HCT116 (cell line): ENCODE data around the gene HPS5. TPM values are rescaled to one million over a fixed set of nuclear protein-coding genes. Genes with fewer than 3 reads are reported as not detected.

Source experiments
- ATAC-seq: fragments of 200-7000 bp; cut with Tn5 transposase; 2 replicates; pipeline ENCODE4 v1.9.1; 2020; ENCODE audit warnings: mild to moderate bottlenecking, moderate library complexity
- BruUV-seq: library from RNA; stranded (reverse); fragments of 400-500 nt; replicated peaks from 2 replicates; lab custom pipeline; 2021; lab: Mats Ljungman, UMichigan
- CTCF ChIA-PET: fragments of 300-600 bp; sonication (Branson Sonifier 250); formaldehyde crosslinking; loops from one replicate; lab custom pipeline; 2021; ENCODE audit warnings: antibody characterized with exemption; lab: Charles Lee
- POLR2A ChIA-PET: fragments of 300-600, 350-600 bp; sonication (Branson Sonifier 250); formaldehyde crosslinking; loops from one replicate; lab custom pipeline; 2021; ENCODE audit warnings: antibody characterized with exemption; lab: Charles Lee
- RAD21 ChIA-PET, 2 experiments: fragments of 300-600 bp; sonication (Branson Sonifier 250); formaldehyde crosslinking; loops; one replicate each; lab custom pipeline; 2023; ENCODE audit warnings: low total read pairs in 2 of 2; ENCODE audit not compliant: uncharacterized antibody in 2 of 2, unreplicated experiment in 2 of 2, low non-redundant PET in 1 of 2; lab: Charles Lee
- DNase-seq: peaks from one replicate; pipeline ENCODE4 v3.0.0-alpha.2; 2010; ENCODE audit warnings: low read depth, low spot score
- H2AFZ ChIP-seq: fragments of 200-600 bp; shearing (Covaris generic), sonication (generic); 2 replicates; pipeline ENCODE4 v1.6.1; 2017; ENCODE audit warnings: low read depth, mixed run types, mixed read lengths, antibody characterized with exemption, low read length; ENCODE audit not compliant: poor library complexity, severe bottlenecking
- H3K27ac ChIP-seq: 2 replicates; pipeline ENCODE4 v1.5.1; 2012; ENCODE audit warnings: low read depth, low read length
- H3K27me3 ChIP-seq: fragments of 200-600 bp; sonication (generic); 2 replicates; pipeline ENCODE4 v1.6.1; 2016; ENCODE audit warnings: mixed run types, low read length, mixed read lengths; ENCODE audit not compliant: insufficient read depth
- H3K36me3 ChIP-seq, 2 experiments: fragments of 200-500 bp in 1 of 2; fragments of 200-600 bp in 1 of 2; sonication (Bioruptor generic) in 1 of 2; sonication (generic) in 1 of 2; 2 replicates each; pipeline versions ENCODE4 v1.5.1 to v1.6.1; 2014 to 2016; ENCODE audit warnings: low read length in 2 of 2, inconsistent platforms in 1 of 2, mixed read lengths in 1 of 2, mixed run types in 1 of 2; ENCODE audit not compliant: insufficient read depth in 2 of 2, control insufficient read depth in 1 of 2
- H3K4me1 ChIP-seq, 2 experiments: fragments of 200-600 bp in 1 of 2; sonication (generic) in 1 of 2; 2 replicates each; pipeline versions ENCODE4 v1.5.1 to v1.6.1; 2012 to 2017; ENCODE audit warnings: low read length in 2 of 2, inconsistent platforms in 1 of 2, mild to moderate bottlenecking in 1 of 2, mixed read lengths in 1 of 2, mixed run types in 1 of 2, moderate library complexity in 1 of 2; ENCODE audit not compliant: insufficient read depth in 2 of 2, control insufficient read depth in 1 of 2
- H3K4me2 ChIP-seq: fragments of 200-600 bp; sonication (generic); 2 replicates; pipeline ENCODE4 v1.6.1; 2017; ENCODE audit warnings: mixed run types, low read length, mixed read lengths
- H3K4me3 ChIP-seq, 2 experiments: fragments of 200-600 bp in 1 of 2; sonication (generic) in 1 of 2; replicated peaks in 1 of 2; 2 replicates each; pipeline ENCODE4 v1.5.1; 2011 to 2016; ENCODE audit warnings: low read length in 2 of 2, control low read depth in 1 of 2, low read depth in 1 of 2, mild to moderate bottlenecking in 1 of 2, mixed read lengths in 1 of 2, mixed run types in 1 of 2
- H3K79me2 ChIP-seq: fragments of 200-600 bp; sonication (generic); 2 replicates; pipeline ENCODE4 v1.6.1; 2017; ENCODE audit warnings: mild to moderate bottlenecking, mixed run types, low read length, moderate library complexity, mixed read lengths; ENCODE audit not compliant: insufficient read depth
- H3K9ac ChIP-seq: fragments of 200-600 bp; sonication (generic); 2 replicates; pipeline ENCODE4 v1.6.1; 2016; ENCODE audit warnings: low read length, mixed read lengths
- H3K9me2 ChIP-seq: fragments of 200-600 bp; sonication (generic), shearing (Covaris generic); 2 replicates; pipeline ENCODE4 v1.6.1; 2017; ENCODE audit warnings: mixed run types, mild to moderate bottlenecking, moderate library complexity; ENCODE audit not compliant: insufficient read depth
- H3K9me3 ChIP-seq, 2 experiments: fragments of 200-500 bp in 1 of 2; fragments of 200-600 bp in 1 of 2; sonication (Bioruptor generic) in 1 of 2; sonication (generic) in 1 of 2; 2 replicates each; pipeline ENCODE4 v1.6.1; 2014 to 2017; ENCODE audit warnings: low read length in 2 of 2, mixed read lengths in 2 of 2, inconsistent platforms in 1 of 2, low read depth in 1 of 2, mild to moderate bottlenecking in 1 of 2, mixed run types in 1 of 2, moderate library complexity in 1 of 2; ENCODE audit not compliant: control insufficient read depth in 1 of 2, insufficient read depth in 1 of 2
- H4K20me1 ChIP-seq: fragments of 200-600 bp; sonication (generic), shearing (Covaris generic); 2 replicates; pipeline ENCODE4 v1.6.1; 2017; ENCODE audit warnings: mixed run types, mild to moderate bottlenecking, moderate library complexity; ENCODE audit not compliant: insufficient read depth
- CEBPB ChIP-seq: IDR thresholded peaks from 2 replicates; pipeline ENCODE4 v1.6.1; 2012; ENCODE audit warnings: low read depth
- EGR1 ChIP-seq: IDR thresholded peaks from 2 replicates; pipeline ENCODE4 v1.6.1; 2012; ENCODE audit warnings: low read depth
- ELF1 ChIP-seq: IDR thresholded peaks from 2 replicates; pipeline ENCODE4 v1.6.1; 2012; ENCODE audit warnings: low read depth, borderline replicate concordance
- JUND ChIP-seq: IDR thresholded peaks from 2 replicates; pipeline ENCODE4 v1.6.1; 2012
- POLR2A ChIP-seq: IDR thresholded peaks from 2 replicates; pipeline ENCODE4 v1.7.0; 2011; ENCODE audit warnings: borderline replicate concordance; ENCODE audit not compliant: insufficient read depth, insufficient read length; ENCODE audit errors: extremely low read depth
- RAD21 ChIP-seq: IDR thresholded peaks from 2 replicates; pipeline ENCODE4 v1.6.1; 2012; ENCODE audit warnings: low read depth, mild to moderate bottlenecking
- SIN3A ChIP-seq: IDR thresholded peaks from 2 replicates; pipeline ENCODE4 v1.6.1; 2012; ENCODE audit warnings: low read depth
- SRF ChIP-seq: IDR thresholded peaks from 2 replicates; pipeline ENCODE4 v1.6.1; 2012; ENCODE audit warnings: low read depth
- YY1 ChIP-seq: IDR thresholded peaks from 2 replicates; pipeline ENCODE4 v1.6.1; 2011; ENCODE audit warnings: low read length, low read depth, moderate library complexity, mild to moderate bottlenecking; ENCODE audit not compliant: insufficient replicate concordance; ENCODE audit errors: extremely low read depth
- ZNF274 ChIP-seq: fragments of 200-500 bp; sonication (Bioruptor generic); IDR thresholded peaks from 2 replicates; pipeline ENCODE4 v1.6.1; 2014; ENCODE audit warnings: mild to moderate bottlenecking, low read depth, low read length, inconsistent platforms
- intact Hi-C: fragments of 100-400 bp; cut with micrococcal nuclease; formaldehyde crosslinking; loops from 2 replicates; pipeline ENCODE4 v1.10.0; 2022
- total RNA-seq: library from RNA; stranded (reverse); gene quantifications from one replicate; pipeline ENCODE4 v1.2.1, GENCODE V29; 2021; ENCODE audit not compliant: unreplicated experiment
- TF ChIP-seq, protein P1 (sequence below): IDR thresholded peaks from 2 replicates; pipeline ENCODE4 v1.6.1; 2011; ENCODE audit warnings: mild to moderate bottlenecking, low read length, moderate library complexity; ENCODE audit not compliant: insufficient replicate concordance; ENCODE audit errors: extremely low read depth

The HPS5 gene
- total RNA-seq, 1 experiment from 2014 or later, result 19.6 TPM

DNA sequence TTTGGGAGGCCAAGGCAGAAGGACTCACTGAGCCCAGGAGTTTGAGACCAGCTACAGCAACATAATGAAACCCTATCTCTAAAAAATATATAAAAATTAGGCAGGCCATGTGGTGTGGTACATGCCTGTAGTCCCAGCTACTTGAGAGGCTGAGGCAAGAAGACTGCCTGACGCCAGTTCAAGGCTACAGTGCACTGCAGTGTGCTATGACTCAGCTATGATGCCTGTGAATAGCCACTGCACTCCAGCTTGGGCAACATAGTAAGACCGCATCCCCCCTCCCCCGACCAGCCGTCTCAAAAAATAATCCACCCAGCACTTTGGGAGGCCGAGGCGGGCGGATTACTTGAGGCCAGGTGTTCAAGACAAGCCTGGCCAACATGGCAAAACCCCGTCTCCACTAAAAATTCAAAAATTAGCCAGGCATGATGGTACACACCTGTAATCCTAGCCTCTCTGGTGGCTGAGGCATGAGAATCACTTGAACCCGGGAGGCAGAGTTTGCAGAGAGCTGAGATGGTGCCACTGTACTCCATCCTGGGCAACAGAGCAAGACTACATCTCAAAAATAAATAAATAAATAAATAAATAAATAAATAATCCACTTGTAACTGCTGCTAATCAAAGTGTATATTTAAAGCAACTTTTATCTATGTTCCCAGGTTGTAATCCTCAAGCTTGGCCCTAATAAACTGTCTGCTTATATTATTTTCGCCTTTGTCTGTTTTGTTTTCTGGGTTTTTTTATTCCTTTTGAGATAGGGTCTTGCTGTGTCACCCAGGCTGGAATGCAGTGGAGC lies 7.8 kb downstream of the HPS5 start:
- no peak overlapping the region for H3K27ac ChIP-seq
- DNase-seq, result no peak
- H3K9me2 ChIP-seq, result no peaks in the 10 kb centered on the region
- ATAC-seq, result peak; percentile 63
- BruUV-seq, result no TSS peak
- ChIA-PET POLR2A (no interaction called here), CTCF (interaction anchor here (1.9 kb wide), 1 partner anchor 70 kb away, joined by 4 read pairs; no protein-coding TSS in a partner anchor), RAD21 (no interaction called here)
- H3K9ac ChIP-seq, result no peak overlapping the region
- no peak overlapping the region for H3K4me3 ChIP-seq
- peaks cover 0 to 8% of the 10 kb centered on the region in 2 experiments; a peak in 1 of 4 replicates for H3K4me1 ChIP-seq
- H2AFZ ChIP-seq, result no peak overlapping the region
- H3K36me3 ChIP-seq, result peaks cover 13 to 17% of the 10 kb centered on the region in 2 experiments; a peak in 3 of 4 replicates
- no peaks in the 10 kb centered on the region for H3K9me3 ChIP-seq
- no peak for TF ChIP-seq YY1
- no peak for TF ChIP-seq RAD21
- no peak for TF ChIP-seq JUND
- no peak for TF ChIP-seq ZNF274
- TF ChIP-seq SRF, result no peak
- no peak for TF ChIP-seq POLR2A
- no peak for TF ChIP-seq SIN3A
- TF ChIP-seq, protein P1, sequence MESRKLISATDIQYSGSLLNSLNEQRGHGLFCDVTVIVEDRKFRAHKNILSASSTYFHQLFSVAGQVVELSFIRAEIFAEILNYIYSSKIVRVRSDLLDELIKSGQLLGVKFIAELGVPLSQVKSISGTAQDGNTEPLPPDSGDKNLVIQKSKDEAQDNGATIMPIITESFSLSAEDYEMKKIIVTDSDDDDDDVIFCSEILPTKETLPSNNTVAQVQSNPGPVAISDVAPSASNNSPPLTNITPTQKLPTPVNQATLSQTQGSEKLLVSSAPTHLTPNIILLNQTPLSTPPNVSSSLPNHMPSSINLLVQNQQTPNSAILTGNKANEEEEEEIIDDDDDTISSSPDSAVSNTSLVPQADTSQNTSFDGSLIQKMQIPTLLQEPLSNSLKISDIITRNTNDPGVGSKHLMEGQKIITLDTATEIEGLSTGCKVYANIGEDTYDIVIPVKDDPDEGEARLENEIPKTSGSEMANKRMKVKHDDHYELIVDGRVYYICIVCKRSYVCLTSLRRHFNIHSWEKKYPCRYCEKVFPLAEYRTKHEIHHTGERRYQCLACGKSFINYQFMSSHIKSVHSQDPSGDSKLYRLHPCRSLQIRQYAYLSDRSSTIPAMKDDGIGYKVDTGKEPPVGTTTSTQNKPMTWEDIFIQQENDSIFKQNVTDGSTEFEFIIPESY, result no peak
- TF ChIP-seq ELF1, result no peak
- TF ChIP-seq EGR1, result no peak
- TF ChIP-seq CEBPB, result no peak
- TF ChIP-seq, all 23 proteins: peak for 0
- no peaks in the 10 kb centered on the region for H3K27me3 ChIP-seq
- H4K20me1 ChIP-seq, result no peaks in the 10 kb centered on the region
- H3K4me2 ChIP-seq, result 0 out of 2 replicates have a peak overlapping the region, but pooled peaks have one; percentile 11
- H3K79me2 ChIP-seq, result peaks cover 57% of the 10 kb centered on the region
- intact Hi-C loops, result no loop called here
